Peyer's patch (tissue), 4 donors: ENCODE data around the gene MAP2K1.

Experiments
- CTCF ChIP-seq, 6 experiments: fragments of 450-650 bp in 4 of 6; fragments of 200-600 bp in 2 of 6; sonication (generic) in 1 of 6; IDR thresholded peaks; one replicate each; pipeline ENCODE4 v1.5.1; 2017 to 2019; ENCODE audit warnings: antibody characterized with exemption in 6 of 6, mild to moderate bottlenecking in 3 of 6, moderate library complexity in 1 of 6
- POLR2A ChIP-seq, 2 donors: fragments of 450-650 bp; IDR thresholded peaks; one replicate each; pipeline ENCODE4 v1.5.1; 2017; ENCODE audit warnings: antibody characterized with exemption in 2 of 2, mild to moderate bottlenecking in 2 of 2, moderate library complexity in 2 of 2

- TF ChIP-seq CTCF (IDR thresholded peaks at IDR 0.05) (no peak), POLR2A (IDR thresholded peaks at IDR 0.05) (peak; percentile 20 to 33)
Observed at GRCh38 chr15:66356359-66357236, 30.1 kb upstream of the MAP2K1 start, which contains the start of gene TIPIN.
